Smooth muscle cell (in vitro differentiated cells): ENCODE results near the gene ZFPL1. TPM values are rescaled to one million over a fixed set of nuclear protein-coding genes. Genes with fewer than 3 reads are reported as not detected.
A peak's percentile ranks its signal among the peaks of the same experiment; 100 is the strongest.

Source experiments
- DNase-seq: peaks from one replicate; lab custom pipeline; 2025; ENCODE audit not compliant: unreplicated experiment; lab: John Stamatoyannopoulos, UW
- H2AFZ ChIP-seq: fragments of 200-600 bp; sonication (generic); 2 replicates; pipeline ENCODE4 v1.6.0; 2016; ENCODE audit warnings: antibody characterized with exemption, low read depth, mild to moderate bottlenecking
- H3F3A ChIP-seq: fragments of 200-600 bp; sonication (generic); 2 replicates; pipeline ENCODE4 v1.6.0; 2017; ENCODE audit warnings: antibody characterized with exemption, low read depth
- H3K27ac ChIP-seq: fragments of 200-600 bp; sonication (generic); 2 replicates; pipeline ENCODE4 v1.5.1; 2016; ENCODE audit warnings: low read depth, mild to moderate bottlenecking
- H3K27me3 ChIP-seq: fragments of 200-600 bp; sonication (generic); 2 replicates; pipeline ENCODE4 v1.6.1; 2016; ENCODE audit warnings: low read depth, mild to moderate bottlenecking
- H3K36me3 ChIP-seq: fragments of 200-600 bp; sonication (generic); 2 replicates; pipeline ENCODE4 v1.5.1; 2016; ENCODE audit warnings: low read depth
- H3K4me1 ChIP-seq: fragments of 200-600 bp; sonication (generic); 2 replicates; pipeline ENCODE4 v1.5.1; 2016; ENCODE audit warnings: low read depth
- H3K4me2 ChIP-seq: fragments of 200-600 bp; sonication (generic); 2 replicates; pipeline ENCODE4 v1.6.0; 2016; ENCODE audit warnings: mild to moderate bottlenecking
- H3K4me3 ChIP-seq: fragments of 200-600 bp; sonication (generic); 2 replicates; pipeline ENCODE4 v1.5.1; 2016; ENCODE audit warnings: mild to moderate bottlenecking
- H3K79me2 ChIP-seq: fragments of 200-600 bp; sonication (generic); 2 replicates; pipeline ENCODE4 v1.6.0; 2016; ENCODE audit warnings: low read depth, mild to moderate bottlenecking
- H3K9ac ChIP-seq: fragments of 200-600 bp; sonication (generic); 2 replicates; pipeline ENCODE4 v1.6.0; 2016; ENCODE audit warnings: low read depth
- H3K9me3 ChIP-seq: fragments of 200-600 bp; sonication (generic); replicated peaks from 2 replicates; pipeline ENCODE4 v1.5.1; 2016; ENCODE audit warnings: low read depth
- H4K20me1 ChIP-seq: fragments of 200-600 bp; sonication (generic); 2 replicates; pipeline ENCODE4 v1.6.0; 2016; ENCODE audit warnings: low read depth
- CTCF ChIP-seq: fragments of 200-600 bp; sonication (generic); IDR thresholded peaks from 2 replicates; pipeline ENCODE4 v1.5.1; 2017; ENCODE audit warnings: borderline replicate concordance, mild to moderate bottlenecking, antibody characterized with exemption; ENCODE audit not compliant: insufficient read depth, poor library complexity, severe bottlenecking
- WGBS: methylation state at CpG from one replicate; pipeline ENCODE4 v1.1.7; 2016; ENCODE audit warnings: low lambda C conversion rate; 5-methylcytosine and 5-hydroxymethylcytosine counted together
- polyA plus RNA-seq: library from polyadenylated mRNA; unstranded; fragments of >200 nt; fragmentation: Nextera tagmentation; extraction: Ambion mirVana; gene quantifications from 2 replicates; pipeline ENCODE4 v1.2.1, GENCODE V29; 2016
- total RNA-seq: library from RNA; depleted of rRNA; stranded (reverse); fragments of >200 nt; gene quantifications from 2 replicates; pipeline ENCODE4 v1.2.3, GENCODE V29; 2014

ZFPL1 gene
- total and polyA plus RNA-seq, 2 experiments from 2014 or later: 87.1 to 91.0 TPM

GRCh38 chr11:65085446-65085845 is 1.4 kb downstream of the ZFPL1 start:
- Histone ChIP-seq H3K9me3 (no peaks in the 10 kb centered on the region), H3K4me2 (peak overlapping the region; percentile 96), H2AFZ (no peak overlapping the region), H3K27me3 (no peaks in the 10 kb centered on the region), H3F3A (no peaks in the 10 kb centered on the region), H4K20me1 (no peaks in the 10 kb centered on the region), H3K79me2 (peaks cover 28% of the 10 kb centered on the region), H3K4me3 (no peak overlapping the region), H3K9ac (no peak overlapping the region), H3K36me3 (no peaks in the 10 kb centered on the region), H3K27ac (peak overlapping the region; percentile 92), H3K4me1 (peaks cover 11% of the 10 kb centered on the region)
- TF ChIP-seq CTCF: no peak
- DNase-seq: no peak
- 98% methylated on average over 4 of the region's 4 CpGs for WGBS

GRCh38 chr11:65086809-65087208 is 2.8 kb downstream of the ZFPL1 start:
- Histone ChIP-seq H3K9ac (no peak overlapping the region), H3K36me3 (no peaks in the 10 kb centered on the region), H3K27ac (no peak overlapping the region), H2AFZ (no peak overlapping the region), H3K4me3 (no peak overlapping the region), H3K4me2 (no peak overlapping the region), H3F3A (no peaks in the 10 kb centered on the region), H3K4me1 (peaks cover 11% of the 10 kb centered on the region), H3K79me2 (peaks cover 28% of the 10 kb centered on the region), H4K20me1 (no peaks in the 10 kb centered on the region), H3K27me3 (no peaks in the 10 kb centered on the region), H3K9me3 (no peaks in the 10 kb centered on the region)
- no peak for DNase-seq
- 96% methylated on average over 9 of the region's 9 CpGs for WGBS
- TF ChIP-seq CTCF: no peak

- 97% methylated on average over 11 of the region's 11 CpGs for WGBS
- no peak overlapping the region for H3K9ac ChIP-seq
- peaks cover 25% of the 10 kb centered on the region for H3K79me2 ChIP-seq
Measured at GRCh38 chr11:65087216-65087615, 3.2 kb downstream of the ZFPL1 start.

More at GRCh38 chr11:65087216-65087615, 3.2 kb downstream of the ZFPL1 start:
- H3K9me3 ChIP-seq: no peaks in the 10 kb centered on the region
- no peaks in the 10 kb centered on the region for H3K36me3 ChIP-seq
- H3K27ac ChIP-seq: no peak overlapping the region
- H3K27me3 ChIP-seq: no peaks in the 10 kb centered on the region
- H3F3A ChIP-seq: no peaks in the 10 kb centered on the region
- H3K4me1 ChIP-seq: peaks cover 11% of the 10 kb centered on the region
- H3K4me2 ChIP-seq: no peak overlapping the region
- DNase-seq: no peak
- H4K20me1 ChIP-seq: no peaks in the 10 kb centered on the region
- H3K4me3 ChIP-seq: no peak overlapping the region
- no peak for TF ChIP-seq CTCF
- H2AFZ ChIP-seq: no peak overlapping the region
